ENCODE data around the gene GGPS1. TPM values are rescaled to one million over a fixed set of nuclear protein-coding genes. Genes with fewer than 3 reads are reported as not detected.

Gene GGPS1
- total RNA-seq, 1 donor from 2014 or later, result 13.0 TPM

GRCh38 chr1:235297579-235297978 is 30.8 kb upstream of the GGPS1 start:
- no peak for DNase-seq (ENCODE audit: extremely low spot score in 2 of 2)
- no peak for TF ChIP-seq POLR2A (IDR thresholded peaks at IDR 0.05)
- no peak for TF ChIP-seq CTCF (IDR thresholded peaks at IDR 0.05)
- no peak for TF ChIP-seq POLR2AphosphoS5 (IDR thresholded peaks at IDR 0.05; ENCODE audit: insufficient read depth in 1 of 2, low read depth in 1 of 2)
- intact Hi-C loops (cut with DNase I), result no loop called here

GRCh38 chr1:235298758-235299157 is 29.6 kb upstream of the GGPS1 start:
- Histone ChIP-seq H3K4me3 (no peak overlapping the region), H3K4me1 (peaks cover 71% of the 10 kb centered on the region), H3K9me3 (no peaks in the 10 kb centered on the region), H3K27ac (no peak overlapping the region), H3K36me3 (no peaks in the 10 kb centered on the region), H3K27me3 (no peaks in the 10 kb centered on the region)
- no peak for TF ChIP-seq CTCF (IDR thresholded peaks at IDR 0.05)
- no peak for TF ChIP-seq POLR2AphosphoS5 (IDR thresholded peaks at IDR 0.05; ENCODE audit: insufficient read depth in 1 of 2, low read depth in 1 of 2)
- TF ChIP-seq POLR2A (IDR thresholded peaks at IDR 0.05), result no peak
- intact Hi-C loops (cut with DNase I), result no loop called here
- DNase-seq (ENCODE audit: extremely low spot score in 2 of 2), result no peak

More at GRCh38 chr1:235297579-235297978, 30.8 kb upstream of the GGPS1 start:
- Histone ChIP-seq H3K27ac (no peak overlapping the region), H3K4me3 (no peak overlapping the region), H3K4me1 (peaks cover 68% of the 10 kb centered on the region), H3K9me3 (no peaks in the 10 kb centered on the region), H3K27me3 (no peaks in the 10 kb centered on the region), H3K36me3 (no peaks in the 10 kb centered on the region)

- Histone ChIP-seq H3K4me3 (no peak overlapping the region), H3K36me3 (no peaks in the 10 kb centered on the region), H3K4me1 (peaks cover 71% of the 10 kb centered on the region), H3K27ac (no peak overlapping the region), H3K9me3 (no peaks in the 10 kb centered on the region), H3K27me3 (no peaks in the 10 kb centered on the region)
- intact Hi-C loops (cut with DNase I), result no loop called here
- TF ChIP-seq CTCF (IDR thresholded peaks at IDR 0.05) (no peak), POLR2A (IDR thresholded peaks at IDR 0.05) (no peak), POLR2AphosphoS5 (IDR thresholded peaks at IDR 0.05; ENCODE audit: insufficient read depth in 1 of 2, low read depth in 1 of 2) (no peak)
- no peak for DNase-seq (ENCODE audit: extremely low spot score in 2 of 2)
Measured at GRCh38 chr1:235299169-235299858, 29.1 kb upstream of the GGPS1 start.

- H3K27me3 ChIP-seq, result no peaks in the 10 kb centered on the region
- TF ChIP-seq POLR2A (IDR thresholded peaks at IDR 0.05), result no peak
- TF ChIP-seq POLR2AphosphoS5 (IDR thresholded peaks at IDR 0.05; ENCODE audit: insufficient read depth in 1 of 2, low read depth in 1 of 2), result no peak
- TF ChIP-seq CTCF (IDR thresholded peaks at IDR 0.05), result no peak
- DNase-seq (ENCODE audit: extremely low spot score in 2 of 2), result no peak
- H3K4me1 ChIP-seq, result peaks cover 83% of the 10 kb centered on the region
- H3K9me3 ChIP-seq, result no peaks in the 10 kb centered on the region
- intact Hi-C loops (cut with DNase I), result no loop called here
- H3K27ac ChIP-seq, result no peak overlapping the region
- H3K36me3 ChIP-seq, result no peaks in the 10 kb centered on the region
- H3K4me3 ChIP-seq, result no peak overlapping the region
Measured at GRCh38 chr1:235302143-235302542, 26.2 kb upstream of the GGPS1 start.

Data from vagina (tissue), 2 donors.